HG02763 (cell line): ENCODE data around the gene SMOC2.
"Not testable (repeated sequence)": the region's sequence is repeated elsewhere in the genome, so short reads cannot be mapped to it uniquely, and the experiment has no call there.

Experiments
- ATAC-seq: cut with Tn5 transposase; IDR thresholded peaks from one replicate; pipeline ENCODE4 v1.9.1; 2021; ENCODE audit warnings: mild to moderate bottlenecking, moderate library complexity; ENCODE audit not compliant: unreplicated experiment

Gene SMOC2

GRCh38 chr6:168699631-168700295 is 258.8 kb downstream of the SMOC2 start:
- no peak for ATAC-seq

GRCh38 chr6:168700880-168701279 is 259.9 kb downstream of the SMOC2 start:
- ATAC-seq: no peak

- ATAC-seq: no peak
Measured at GRCh38 chr6:168703990-168704389, 263.0 kb downstream of the SMOC2 start.

- ATAC-seq: no peak
Measured at GRCh38 chr6:168704678-168705077, 263.7 kb downstream of the SMOC2 start.

GRCh38 chr6:168705271-168705670 is 264.3 kb downstream of the SMOC2 start:
- not testable (repeated sequence) for ATAC-seq

DNA sequence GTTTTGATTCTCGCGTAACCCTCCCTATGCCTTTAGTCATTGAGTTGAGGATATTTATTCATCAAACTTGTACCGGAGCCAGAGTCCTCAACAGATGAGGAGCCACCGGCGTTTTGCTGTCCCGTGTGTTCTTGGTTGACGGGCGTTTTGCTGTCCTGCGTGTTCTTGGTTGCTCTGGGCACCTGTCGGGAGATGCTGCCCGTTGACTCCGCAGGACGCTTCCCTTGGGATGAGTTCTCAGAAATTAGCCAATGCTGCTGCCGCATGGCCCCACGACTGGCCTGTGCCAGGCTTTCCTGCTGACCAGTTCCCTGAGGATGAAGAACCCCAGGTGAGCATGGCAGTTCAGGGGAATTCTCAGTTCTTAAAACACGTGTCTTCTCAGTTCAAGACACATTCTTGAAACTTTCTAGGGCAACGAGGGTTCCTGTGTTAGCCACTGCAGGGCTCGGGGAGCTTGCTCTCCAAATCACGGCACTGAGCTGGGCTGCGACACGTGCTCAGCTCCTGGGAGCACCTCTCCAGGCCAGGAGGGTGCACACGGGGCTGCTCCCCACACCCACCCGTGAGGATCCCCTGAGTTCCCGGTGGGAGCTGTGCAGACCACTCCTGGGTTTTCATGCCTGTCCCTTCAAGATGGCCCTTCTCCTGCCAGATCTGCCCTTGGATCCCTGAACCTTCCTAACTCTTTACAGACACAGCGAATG is 265.6 kb downstream of the SMOC2 start:
- no peak for ATAC-seq

- no peak for ATAC-seq
Measured at GRCh38 chr6:168708526-168708925, 267.5 kb downstream of the SMOC2 start.

DNA sequence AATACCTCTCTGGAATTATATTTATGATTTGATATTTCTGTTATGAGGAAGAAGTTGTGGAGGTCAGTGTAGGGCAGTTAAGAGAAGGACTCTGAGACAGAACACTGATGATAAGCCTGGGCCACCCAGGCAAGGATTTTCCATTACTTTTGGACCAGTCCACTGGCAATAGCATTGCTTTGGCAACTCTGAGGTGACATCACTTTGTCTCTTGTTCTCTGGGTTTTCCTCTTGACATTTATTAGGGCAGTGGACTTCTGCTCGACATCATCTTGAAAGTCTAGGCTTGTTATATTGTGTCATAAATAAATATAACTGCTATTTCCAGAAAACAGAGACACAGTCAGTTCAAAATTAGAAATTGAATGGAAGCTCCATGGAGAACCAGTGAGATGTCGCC is 268.0 kb downstream of the SMOC2 start:
- ATAC-seq: no peak

GRCh38 chr6:168709390-168709789 is 268.4 kb downstream of the SMOC2 start:
- ATAC-seq: no peak

DNA sequence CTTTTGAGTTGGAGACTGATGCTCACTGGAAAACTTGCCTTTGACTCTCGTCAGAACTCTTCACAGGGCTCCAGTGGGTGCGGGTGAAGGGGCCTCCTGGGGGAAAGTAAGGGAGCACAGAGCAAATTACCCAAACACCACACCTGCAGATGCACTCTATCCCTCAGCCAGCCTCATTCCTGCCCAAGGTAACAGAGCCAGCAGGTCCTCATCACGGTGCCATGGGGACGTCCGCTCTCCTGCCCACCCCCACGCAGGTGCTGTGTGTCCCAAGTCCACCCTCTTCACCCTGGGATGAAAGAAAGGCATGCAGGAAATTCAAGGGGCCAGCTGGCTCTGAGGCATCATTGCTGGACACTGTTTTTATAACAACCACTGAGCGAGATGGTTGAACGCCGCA is 269.0 kb downstream of the SMOC2 start:
- ATAC-seq: no peak

- ATAC-seq: no peak
Measured at GRCh38 chr6:168711049-168711640, 270.2 kb downstream of the SMOC2 start.

GRCh38 chr6:168711666-168712300 is 270.8 kb downstream of the SMOC2 start:
- ATAC-seq: no peak

GRCh38 chr6:168712993-168713392 is 272.0 kb downstream of the SMOC2 start:
- no peak for ATAC-seq

GRCh38 chr6:168713839-168714238 is 272.9 kb downstream of the SMOC2 start:
- ATAC-seq: no peak

GRCh38 chr6:168714547-168715260 is 273.7 kb downstream of the SMOC2 start:
- ATAC-seq: no peak

DNA sequence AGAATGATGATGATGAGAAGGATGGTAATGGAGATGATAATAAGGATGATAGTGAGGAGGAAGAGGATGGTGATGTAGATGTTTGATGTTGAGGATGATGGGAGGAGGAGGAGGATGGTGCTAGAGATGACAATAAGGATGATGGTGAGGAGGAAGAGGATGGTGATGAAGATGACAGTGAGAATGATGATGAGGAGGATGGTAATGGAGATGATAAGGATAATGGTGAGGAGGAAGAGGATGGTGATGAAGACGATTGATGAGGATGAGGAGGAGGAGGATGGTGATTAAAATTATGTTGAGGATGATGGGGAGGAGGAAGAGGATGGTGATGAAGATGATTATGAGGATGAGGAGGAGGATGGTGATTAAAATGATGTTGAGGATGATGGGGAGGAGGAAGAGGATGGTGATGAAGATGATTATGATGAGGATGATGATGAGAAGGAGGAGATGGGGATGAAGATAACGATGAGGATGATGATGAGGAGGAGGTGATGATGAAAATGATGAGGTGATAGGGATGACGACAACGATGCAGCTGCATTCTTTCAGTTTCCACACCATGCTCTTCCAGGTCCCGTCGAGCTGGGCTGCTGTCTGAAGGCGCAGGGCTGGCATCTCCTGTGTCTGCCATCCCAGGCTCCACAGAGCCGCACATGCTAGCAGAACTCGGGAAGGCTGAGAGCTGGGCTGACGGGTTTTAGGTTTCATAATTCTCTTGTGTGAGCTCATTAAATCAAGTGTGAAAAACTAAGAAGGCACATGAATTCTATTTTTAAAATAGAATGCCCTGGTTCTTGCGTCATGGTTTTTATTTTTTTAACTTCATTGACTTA is 274.9 kb downstream of the SMOC2 start:
- no peak for ATAC-seq

GRCh38 chr6:168716581-168716980 is 275.6 kb downstream of the SMOC2 start:
- no peak for ATAC-seq

- ATAC-seq: no peak
Measured at GRCh38 chr6:168717491-168717890, 276.5 kb downstream of the SMOC2 start.
